WTC11 (cell line): Measurements from ENCODE around the gene ATP6V0B. TPM values are rescaled to one million over a fixed set of nuclear protein-coding genes. Genes with fewer than 3 reads are reported as not detected.

Source experiments
- ATAC-seq: fragments of 200-7000 bp; cut with Tn5 transposase; 2 replicates; pipeline ENCODE4 v1.10.0; 2021; ENCODE audit warnings: mild to moderate bottlenecking, moderate library complexity
- CTCF ChIA-PET: fragments of 300-600 bp; sonication (Branson Sonifier 250); formaldehyde crosslinking; loops from one replicate; lab custom pipeline; 2021; ENCODE audit warnings: antibody characterized with exemption; lab: Charles Lee
- POLR2A ChIA-PET: fragments of 350-600 bp; sonication (Branson Sonifier 250); formaldehyde crosslinking; loops from one replicate; lab custom pipeline; 2021; ENCODE audit warnings: antibody characterized with exemption; lab: Charles Lee
- DNase-seq: peaks from one replicate; pipeline ENCODE4 v3.0.0; 2021; ENCODE audit warnings: low spot score
- H3K27ac Mint-ChIP-seq: 2 replicates; pipeline ENCODE4 v1.8.0; 2021; ENCODE audit warnings: mixed read lengths
- H3K27me3 Mint-ChIP-seq: 2 replicates; pipeline ENCODE4 v1.8.0; 2021; ENCODE audit warnings: low read depth, mild to moderate bottlenecking, moderate library complexity, mixed read lengths
- H3K36me3 Mint-ChIP-seq: 2 replicates; pipeline ENCODE4 v1.8.0; 2021; ENCODE audit warnings: mixed read lengths
- H3K4me1 Mint-ChIP-seq: 2 replicates; pipeline ENCODE4 v1.8.0; 2022; ENCODE audit warnings: mixed read lengths
- H3K4me3 Mint-ChIP-seq: 2 replicates; pipeline ENCODE4 v1.8.0; 2021; ENCODE audit warnings: mild to moderate bottlenecking, moderate library complexity, mixed read lengths
- H3K9me3 Mint-ChIP-seq: 2 replicates; pipeline ENCODE4 v1.8.0; 2021; ENCODE audit warnings: mixed read lengths
- CBFB ChIP-seq: sonication (generic); formaldehyde crosslinking; IDR thresholded peaks from 2 replicates; pipeline ENCODE4 v1.8.1; 2022; ENCODE audit warnings: mild to moderate bottlenecking, low read depth, missing genetic modification reagents
- CTCF ChIP-seq: fragments of 200-600 bp; IDR thresholded peaks from 2 replicates; pipeline ENCODE4 v1.8.0; 2022; ENCODE audit warnings: antibody characterized with exemption
- ELF4 ChIP-seq: sonication (generic); formaldehyde crosslinking; IDR thresholded peaks from 2 replicates; pipeline ENCODE4 v1.8.1; 2022; ENCODE audit warnings: low read depth, mild to moderate bottlenecking, moderate library complexity, missing genetic modification reagents
- FOXP4 ChIP-seq: sonication (generic); formaldehyde crosslinking; IDR thresholded peaks from 2 replicates; pipeline ENCODE4 v1.8.0; 2022; ENCODE audit warnings: mild to moderate bottlenecking, missing genetic modification reagents
- GABPB1 ChIP-seq: sonication (generic); formaldehyde crosslinking; IDR thresholded peaks from 2 replicates; pipeline ENCODE4 v1.8.1; 2023; ENCODE audit warnings: mild to moderate bottlenecking, missing genetic modification reagents
- IRF1 ChIP-seq: sonication (generic); formaldehyde crosslinking; IDR thresholded peaks from 2 replicates; pipeline ENCODE4 v1.8.0; 2023; ENCODE audit warnings: missing genetic modification reagents
- JAZF1 ChIP-seq: fragments of 250-450 bp; sonication (Bioruptor Pico); IDR thresholded peaks from 2 replicates; pipeline ENCODE4 v1.9.0; 2021; ENCODE audit warnings: moderate library complexity, mild to moderate bottlenecking, inconsistent platforms
- KAT7 ChIP-seq: sonication (generic); formaldehyde crosslinking; IDR thresholded peaks from 2 replicates; pipeline ENCODE4 v1.8.1; 2023; ENCODE audit warnings: missing genetic modification reagents, mild to moderate bottlenecking, borderline replicate concordance
- MXD4 ChIP-seq: fragments of 250-450 bp; sonication (Bioruptor Pico); IDR thresholded peaks from 2 replicates; pipeline ENCODE4 v1.8.0; 2021; ENCODE audit warnings: mild to moderate bottlenecking, moderate library complexity, borderline replicate concordance
- NR3C1 ChIP-seq: sonication (generic); formaldehyde crosslinking; conservative IDR thresholded peaks from 2 replicates; pipeline ENCODE4 v1.8.1; 2023; ENCODE audit warnings: low read depth, mild to moderate bottlenecking, missing genetic modification reagents
- SOX15 ChIP-seq: fragments of 250-450 bp; sonication (Bioruptor Pico); IDR thresholded peaks from 2 replicates; pipeline ENCODE4 v1.9.0; 2021; ENCODE audit warnings: mild to moderate bottlenecking
- SP1 ChIP-seq: sonication (generic); formaldehyde crosslinking; conservative IDR thresholded peaks from 2 replicates; pipeline ENCODE4 v1.8.1; 2022; ENCODE audit warnings: missing genetic modification reagents
- ZNF263 ChIP-seq: sonication (generic); formaldehyde crosslinking; IDR thresholded peaks from 2 replicates; pipeline ENCODE4 v1.8.1; 2022; ENCODE audit warnings: low read depth, mild to moderate bottlenecking, moderate library complexity, missing genetic modification reagents
- total RNA-seq: library from RNA; stranded (reverse); gene quantifications from 3 replicates; pipeline ENCODE4 v1.2.3, GENCODE V29; 2021
- TF ChIP-seq, protein P1 (sequence below): sonication (generic); formaldehyde crosslinking; IDR thresholded peaks from 2 replicates; pipeline ENCODE4 v1.8.0; 2023; ENCODE audit warnings: missing genetic modification reagents, mild to moderate bottlenecking, borderline replicate concordance
- TF ChIP-seq, protein P2 (sequence below): sonication (generic); formaldehyde crosslinking; IDR thresholded peaks from 2 replicates; pipeline ENCODE4 v1.8.0; 2022; ENCODE audit warnings: missing genetic modification reagents
- TF ChIP-seq, protein P3 (sequence below): sonication (generic); formaldehyde crosslinking; IDR thresholded peaks from 2 replicates; pipeline ENCODE4 v1.8.1; 2023; ENCODE audit warnings: mild to moderate bottlenecking, missing genetic modification reagents, moderate library complexity
- TF ChIP-seq, protein P4 (sequence below): sonication (generic); formaldehyde crosslinking; IDR thresholded peaks from 2 replicates; pipeline ENCODE4 v1.8.1; 2023; ENCODE audit warnings: mild to moderate bottlenecking, missing genetic modification reagents

ATP6V0B gene
- total RNA-seq, 1 experiment from 2014 or later = 110 TPM

DNA sequence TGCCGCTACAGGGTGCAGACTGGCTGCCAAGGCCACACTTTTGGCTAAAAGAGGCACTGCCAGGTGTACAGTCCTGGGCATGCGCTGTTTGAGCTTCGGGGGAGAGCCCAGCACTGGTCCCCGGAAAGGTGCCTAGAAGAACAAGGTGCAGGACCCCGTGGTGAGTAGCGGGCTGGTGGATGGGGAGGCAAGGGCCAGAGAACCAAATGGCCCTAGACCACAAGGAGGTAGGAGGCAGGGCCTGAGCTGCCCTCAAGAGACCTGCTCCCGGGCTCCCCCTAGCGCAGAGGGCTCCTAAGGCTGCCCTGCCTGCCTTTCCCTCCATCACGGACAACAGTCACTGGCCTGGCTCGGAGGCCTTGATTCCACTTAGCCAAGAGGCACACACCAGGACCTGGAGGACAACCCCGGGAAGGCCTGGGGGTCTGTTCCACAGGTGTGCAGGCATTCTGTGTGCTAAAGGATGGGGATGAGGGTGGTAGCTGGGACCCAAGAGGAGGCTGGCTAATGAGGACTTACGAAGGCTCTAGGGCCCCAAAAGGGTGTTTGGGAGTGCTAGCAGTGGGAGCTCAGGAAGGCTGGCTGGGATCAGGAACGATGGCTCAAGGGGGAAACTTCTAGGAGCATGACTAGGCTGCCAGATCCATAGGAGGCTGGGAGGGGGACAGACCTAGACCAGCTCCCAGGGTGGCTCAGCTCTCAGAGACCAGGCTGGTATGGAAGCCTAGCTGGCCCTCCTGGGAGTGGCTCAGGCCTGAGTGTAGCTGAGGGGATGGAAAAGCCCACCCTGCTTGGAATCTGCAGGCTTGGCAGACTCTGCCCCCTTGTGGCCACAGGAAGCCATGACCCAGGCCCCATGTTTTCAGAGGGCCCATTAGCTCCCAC, 40.4 kb upstream of the ATP6V0B start (continued):
- TF ChIP-seq, protein P1, sequence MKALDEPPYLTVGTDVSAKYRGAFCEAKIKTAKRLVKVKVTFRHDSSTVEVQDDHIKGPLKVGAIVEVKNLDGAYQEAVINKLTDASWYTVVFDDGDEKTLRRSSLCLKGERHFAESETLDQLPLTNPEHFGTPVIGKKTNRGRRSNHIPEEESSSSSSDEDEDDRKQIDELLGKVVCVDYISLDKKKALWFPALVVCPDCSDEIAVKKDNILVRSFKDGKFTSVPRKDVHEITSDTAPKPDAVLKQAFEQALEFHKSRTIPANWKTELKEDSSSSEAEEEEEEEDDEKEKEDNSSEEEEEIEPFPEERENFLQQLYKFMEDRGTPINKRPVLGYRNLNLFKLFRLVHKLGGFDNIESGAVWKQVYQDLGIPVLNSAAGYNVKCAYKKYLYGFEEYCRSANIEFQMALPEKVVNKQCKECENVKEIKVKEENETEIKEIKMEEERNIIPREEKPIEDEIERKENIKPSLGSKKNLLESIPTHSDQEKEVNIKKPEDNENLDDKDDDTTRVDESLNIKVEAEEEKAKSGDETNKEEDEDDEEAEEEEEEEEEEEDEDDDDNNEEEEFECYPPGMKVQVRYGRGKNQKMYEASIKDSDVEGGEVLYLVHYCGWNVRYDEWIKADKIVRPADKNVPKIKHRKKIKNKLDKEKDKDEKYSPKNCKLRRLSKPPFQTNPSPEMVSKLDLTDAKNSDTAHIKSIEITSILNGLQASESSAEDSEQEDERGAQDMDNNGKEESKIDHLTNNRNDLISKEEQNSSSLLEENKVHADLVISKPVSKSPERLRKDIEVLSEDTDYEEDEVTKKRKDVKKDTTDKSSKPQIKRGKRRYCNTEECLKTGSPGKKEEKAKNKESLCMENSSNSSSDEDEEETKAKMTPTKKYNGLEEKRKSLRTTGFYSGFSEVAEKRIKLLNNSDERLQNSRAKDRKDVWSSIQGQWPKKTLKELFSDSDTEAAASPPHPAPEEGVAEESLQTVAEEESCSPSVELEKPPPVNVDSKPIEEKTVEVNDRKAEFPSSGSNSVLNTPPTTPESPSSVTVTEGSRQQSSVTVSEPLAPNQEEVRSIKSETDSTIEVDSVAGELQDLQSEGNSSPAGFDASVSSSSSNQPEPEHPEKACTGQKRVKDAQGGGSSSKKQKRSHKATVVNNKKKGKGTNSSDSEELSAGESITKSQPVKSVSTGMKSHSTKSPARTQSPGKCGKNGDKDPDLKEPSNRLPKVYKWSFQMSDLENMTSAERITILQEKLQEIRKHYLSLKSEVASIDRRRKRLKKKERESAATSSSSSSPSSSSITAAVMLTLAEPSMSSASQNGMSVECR (CRISPR knock-in tag) = no peak
- 0 out of 2 replicates have a peak, but pooled peaks have one; percentile 41 for TF ChIP-seq MXD4
- no peak for TF ChIP-seq ZNF263 (CRISPR knock-in tag)
- TF ChIP-seq CBFB (CRISPR knock-in tag) = no peak
- TF ChIP-seq SP1 (CRISPR knock-in tag) = peak; percentile 41
- no peak for TF ChIP-seq GABPB1
- no peak for TF ChIP-seq JAZF1

DNA sequence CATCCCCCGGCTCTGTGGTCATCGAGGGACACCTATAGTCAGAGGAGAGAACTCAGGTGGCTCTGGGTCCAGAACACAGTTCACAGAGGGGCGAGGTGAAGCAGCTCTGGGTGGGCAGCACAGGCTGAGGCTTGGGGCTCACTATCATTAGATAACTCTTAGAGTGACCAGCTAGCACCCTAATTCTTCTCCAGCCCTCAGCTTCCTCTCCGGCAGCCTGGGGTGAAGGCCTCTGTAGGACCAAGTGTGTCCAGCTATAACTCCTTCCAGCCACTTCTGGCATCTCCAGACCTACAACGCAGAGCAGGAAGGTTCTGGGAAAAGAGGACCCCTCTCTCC, 39.8 kb upstream of the ATP6V0B start:
- POLR2A ChIA-PET = interaction anchor here (0.6 to 3.9 kb wide), 14 partner anchors 12 to 987 kb away, joined by 3 to 62 read pairs (median 3); partner anchors contain the start of genes ATP6V0B, IPO13, KDM4A and PTPRF
- no peaks in the 10 kb centered on the region for H3K9me3 Mint-ChIP-seq
- no peaks in the 10 kb centered on the region for H3K36me3 Mint-ChIP-seq
- CTCF ChIA-PET = interaction anchor here (0.6 to 11.9 kb wide), 112 partner anchors 12 to 1088 kb away, joined by 3 to 992 read pairs (median 6); partner anchors contain the start of genes ATP6V0B, B4GALT2, CCDC24 and DPH2
- DNase-seq = no peak
- H3K27ac Mint-ChIP-seq = no peak overlapping the region; the same call in 1 of the 2 replicates
- no peak for ATAC-seq
- H3K4me1 Mint-ChIP-seq = peaks cover 55% of the 10 kb centered on the region
- peaks cover 8% of the 10 kb centered on the region for H3K27me3 Mint-ChIP-seq
- peak overlapping the region; percentile 84 for H3K4me3 Mint-ChIP-seq
- TF ChIP-seq CTCF (no peak), NR3C1 (no peak), SOX15 (CRISPR knock-in tag) (no peak), FOXP4 (no peak), IRF1 (CRISPR knock-in tag) (no peak), ELF4 (no peak), KAT7 (CRISPR knock-in tag) (no peak)
- TF ChIP-seq, protein P2, sequence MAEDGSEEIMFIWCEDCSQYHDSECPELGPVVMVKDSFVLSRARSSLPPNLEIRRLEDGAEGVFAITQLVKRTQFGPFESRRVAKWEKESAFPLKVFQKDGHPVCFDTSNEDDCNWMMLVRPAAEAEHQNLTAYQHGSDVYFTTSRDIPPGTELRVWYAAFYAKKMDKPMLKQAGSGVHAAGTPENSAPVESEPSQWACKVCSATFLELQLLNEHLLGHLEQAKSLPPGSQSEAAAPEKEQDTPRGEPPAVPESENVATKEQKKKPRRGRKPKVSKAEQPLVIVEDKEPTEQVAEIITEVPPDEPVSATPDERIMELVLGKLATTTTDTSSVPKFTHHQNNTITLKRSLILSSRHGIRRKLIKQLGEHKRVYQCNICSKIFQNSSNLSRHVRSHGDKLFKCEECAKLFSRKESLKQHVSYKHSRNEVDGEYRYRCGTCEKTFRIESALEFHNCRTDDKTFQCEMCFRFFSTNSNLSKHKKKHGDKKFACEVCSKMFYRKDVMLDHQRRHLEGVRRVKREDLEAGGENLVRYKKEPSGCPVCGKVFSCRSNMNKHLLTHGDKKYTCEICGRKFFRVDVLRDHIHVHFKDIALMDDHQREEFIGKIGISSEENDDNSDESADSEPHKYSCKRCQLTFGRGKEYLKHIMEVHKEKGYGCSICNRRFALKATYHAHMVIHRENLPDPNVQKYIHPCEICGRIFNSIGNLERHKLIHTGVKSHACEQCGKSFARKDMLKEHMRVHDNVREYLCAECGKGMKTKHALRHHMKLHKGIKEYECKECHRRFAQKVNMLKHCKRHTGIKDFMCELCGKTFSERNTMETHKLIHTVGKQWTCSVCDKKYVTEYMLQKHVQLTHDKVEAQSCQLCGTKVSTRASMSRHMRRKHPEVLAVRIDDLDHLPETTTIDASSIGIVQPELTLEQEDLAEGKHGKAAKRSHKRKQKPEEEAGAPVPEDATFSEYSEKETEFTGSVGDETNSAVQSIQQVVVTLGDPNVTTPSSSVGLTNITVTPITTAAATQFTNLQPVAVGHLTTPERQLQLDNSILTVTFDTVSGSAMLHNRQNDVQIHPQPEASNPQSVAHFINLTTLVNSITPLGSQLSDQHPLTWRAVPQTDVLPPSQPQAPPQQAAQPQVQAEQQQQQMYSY (CRISPR knock-in tag) = no peak
- TF ChIP-seq, protein P3, sequence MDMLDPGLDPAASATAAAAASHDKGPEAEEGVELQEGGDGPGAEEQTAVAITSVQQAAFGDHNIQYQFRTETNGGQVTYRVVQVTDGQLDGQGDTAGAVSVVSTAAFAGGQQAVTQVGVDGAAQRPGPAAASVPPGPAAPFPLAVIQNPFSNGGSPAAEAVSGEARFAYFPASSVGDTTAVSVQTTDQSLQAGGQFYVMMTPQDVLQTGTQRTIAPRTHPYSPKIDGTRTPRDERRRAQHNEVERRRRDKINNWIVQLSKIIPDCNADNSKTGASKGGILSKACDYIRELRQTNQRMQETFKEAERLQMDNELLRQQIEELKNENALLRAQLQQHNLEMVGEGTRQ = no peak
- TF ChIP-seq, protein P4, sequence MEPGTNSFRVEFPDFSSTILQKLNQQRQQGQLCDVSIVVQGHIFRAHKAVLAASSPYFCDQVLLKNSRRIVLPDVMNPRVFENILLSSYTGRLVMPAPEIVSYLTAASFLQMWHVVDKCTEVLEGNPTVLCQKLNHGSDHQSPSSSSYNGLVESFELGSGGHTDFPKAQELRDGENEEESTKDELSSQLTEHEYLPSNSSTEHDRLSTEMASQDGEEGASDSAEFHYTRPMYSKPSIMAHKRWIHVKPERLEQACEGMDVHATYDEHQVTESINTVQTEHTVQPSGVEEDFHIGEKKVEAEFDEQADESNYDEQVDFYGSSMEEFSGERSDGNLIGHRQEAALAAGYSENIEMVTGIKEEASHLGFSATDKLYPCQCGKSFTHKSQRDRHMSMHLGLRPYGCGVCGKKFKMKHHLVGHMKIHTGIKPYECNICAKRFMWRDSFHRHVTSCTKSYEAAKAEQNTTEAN = no peak
